Activated T-cell treated with anti-CD3 and anti-CD28 coated beads, Interleukin-2, amount 50 U/mL, for 4 hours (primary cell): Measurements from ENCODE around the gene AHSP. TPM values are rescaled to one million over a fixed set of nuclear protein-coding genes. Genes with fewer than 3 reads are reported as not detected.

Experiments used
- ATAC-seq, 2 donors: fragments of 200-7000 bp; cut with Tn5 transposase; one replicate each; pipeline ENCODE4 v1.10.0; 2021
- DNase-seq: peaks from one replicate; pipeline ENCODE4 v3.0.0-alpha.2; 2020
- H3K27me3 Mint-ChIP-seq: one replicate; pipeline ENCODE4 v1.8.0; 2021; ENCODE audit warnings: low read depth, mixed read lengths
- H3K36me3 Mint-ChIP-seq: one replicate; pipeline ENCODE4 v1.8.0; 2022; ENCODE audit warnings: mixed read lengths; ENCODE audit not compliant: insufficient read depth
- H3K4me1 Mint-ChIP-seq: one replicate; pipeline ENCODE4 v1.8.0; 2021; ENCODE audit warnings: low read depth, mixed read lengths
- H3K4me3 Mint-ChIP-seq: one replicate; pipeline ENCODE4 v1.8.0; 2021; ENCODE audit warnings: mild to moderate bottlenecking, moderate library complexity, mixed read lengths
- H3K9me3 Mint-ChIP-seq: one replicate; pipeline ENCODE4 v1.8.0; 2021; ENCODE audit warnings: mixed read lengths
- total RNA-seq, 3 donors: library from RNA; stranded (reverse); gene quantifications; one replicate each; pipeline ENCODE4 v1.2.1, GENCODE V29; 2021

AHSP gene
- total RNA-seq, 3 donors from 2014 or later, result not detected

DNA sequence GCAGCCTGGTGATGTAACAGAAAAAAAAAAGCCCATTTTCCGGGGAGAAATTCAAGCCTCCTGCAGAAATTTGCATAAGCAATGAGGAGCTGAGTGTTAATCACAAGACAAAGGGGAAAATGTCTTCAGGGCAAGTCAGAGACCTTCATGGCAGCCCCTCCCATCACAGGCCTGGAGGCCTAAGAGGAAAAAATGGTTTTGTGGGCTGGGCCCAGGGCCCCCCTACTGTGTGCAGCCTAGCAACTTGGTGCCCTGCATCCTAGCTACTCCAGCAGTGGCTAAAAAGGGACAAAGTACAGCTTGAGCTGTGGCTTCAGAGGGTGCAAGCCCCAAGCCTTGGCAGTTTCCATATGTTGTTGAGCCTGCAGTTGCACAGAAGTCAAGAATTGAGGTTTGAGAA lies 49.7 kb downstream of the AHSP start:
- Mint-ChIP-seq H3K4me1 (no peaks in the 10 kb centered on the region), H3K4me3 (no peak overlapping the region), H3K27me3 (peaks cover 12% of the 10 kb centered on the region), H3K9me3 (peaks cover 44% of the 10 kb centered on the region), H3K36me3 (peaks cover 2% of the 10 kb centered on the region)
- DNase-seq (no peak), ATAC-seq (no peak)

Other genes with a start within 250 kb of the AHSP start
- 1 to 10 TPM in 2 of 3 donors, under 1 TPM in 1; 0.89 to 2.3 (median 2.2) TPM for gene ITGAX, start 172.7 kb upstream of the AHSP start, total RNA-seq
- under 1 TPM in 1 of 3 donors, not detected in 2; 0.16 TPM for gene ITGAD, start 134.6 kb upstream of the AHSP start, total RNA-seq
- gene COX6A2, start 99.5 kb upstream of the AHSP start, total RNA-seq, result not detected
- under 1 TPM in 2 of 3 donors, not detected in 1; 0.16 to 0.27 TPM for gene ZNF843, start 85.1 kb upstream of the AHSP start, total RNA-seq
- 10 to 100 TPM; 18.4 to 18.9 (median 18.7) TPM for gene ARMC5, start 68.4 kb upstream of the AHSP start, total RNA-seq
- gene TGFB1I1, start 55.7 kb upstream of the AHSP start, total RNA-seq, result under 1 TPM in 2 of 3 donors, not detected in 1; 0.30 to 0.34 TPM
- gene SLC5A2, start 44.8 kb upstream of the AHSP start, total RNA-seq, result not detected
- 10 to 100 TPM; 43.9 to 49.1 (median 45.9) TPM for gene RUSF1, start 19.5 kb upstream of the AHSP start, total RNA-seq